K562 (cell line): Measurements from ENCODE around the gene MSANTD1. TPM values are rescaled to one million over a fixed set of nuclear protein-coding genes. Genes with fewer than 3 reads are reported as not detected.
A peak's percentile ranks its signal among the peaks of the same experiment; 100 is the strongest.

ENCODE experiments used
- ATAC-seq: fragments of 200-7000 bp; cut with Tn5 transposase; 3 replicates; pipeline ENCODE4 v1.9.1; 2020; ENCODE audit warnings: moderate library complexity
- BruUV-seq: library from RNA; stranded (reverse); fragments of 400-500 nt; replicated peaks from 2 replicates; lab custom pipeline; 2021; lab: Mats Ljungman, UMichigan
- CTCF ChIA-PET: fragments of 300-600 bp; formaldehyde crosslinking; extraction: SDS; loops from one replicate; lab custom pipeline; 2021; ENCODE audit warnings: low intra/inter-chr PET ratio; lab: Yijun Ruan, JAX
- POLR2A ChIA-PET: fragments of 300-600, 350-650 bp; sonication (Branson Sonifier 250); formaldehyde crosslinking; extraction: SDS; loops from one replicate; lab custom pipeline; 2021; ENCODE audit warnings: antibody characterized with exemption, inconsistent platforms; lab: Yijun Ruan, JAX
- DNase-seq, 4 experiments: peaks; one replicate each; pipeline versions ENCODE4 v3.0.0 to v3.0.0-alpha.2; 2011 to 2018; ENCODE audit warnings: low spot score in 3 of 4, mixed read lengths in 3 of 4; ENCODE audit errors: extremely low read depth in 1 of 4
- FAIRE-seq: peaks from 2 replicates; lab custom pipeline; 2011; peaks lifted over from hg19 to GRCh38; lab: Jason Lieb, UNC
- H2AFZ ChIP-seq: 2 replicates; pipeline ENCODE4 v1.6.0; 2011; ENCODE audit warnings: low read depth, low read length, control low read depth, inconsistent platforms
- H3K27ac ChIP-seq: fragments of 200-600 bp; 3 replicates; pipeline ENCODE4 v1.8.0; 2011; ENCODE audit warnings: low read depth, mild to moderate bottlenecking, control low read depth, inconsistent platforms, low read length, moderate library complexity, mixed read lengths; ENCODE audit errors: extremely low read depth
- H3K27me3 ChIP-seq, 2 experiments: fragments of 300-600 bp in 1 of 2; 2 replicates in 1 of 2; 3 replicates in 1 of 2; pipeline versions ENCODE4 v1.6.0 to v1.8.0; 2011; ENCODE audit warnings: inconsistent platforms in 2 of 2, low read length in 2 of 2, mild to moderate bottlenecking in 1 of 2, mixed read lengths in 1 of 2, moderate library complexity in 1 of 2; ENCODE audit not compliant: control insufficient read depth in 2 of 2, insufficient read depth in 2 of 2
- H3K36me3 ChIP-seq: fragments of 300-600 bp; 3 replicates; pipeline ENCODE4 v1.8.0; 2011; ENCODE audit warnings: mild to moderate bottlenecking, low read length, inconsistent platforms; ENCODE audit not compliant: control insufficient read depth, insufficient read depth
- H3K4me1 ChIP-seq, 2 experiments: fragments of 200-600 bp in 1 of 2; replicated peaks in 1 of 2; 2 replicates in 1 of 2; 3 replicates in 1 of 2; pipeline versions ENCODE4 v1.5.1 to v1.8.0; 2011; ENCODE audit warnings: inconsistent platforms in 2 of 2, low read length in 2 of 2, mild to moderate bottlenecking in 1 of 2, mixed read lengths in 1 of 2, moderate library complexity in 1 of 2; ENCODE audit not compliant: control insufficient read depth in 2 of 2, insufficient read depth in 2 of 2
- H3K4me2 ChIP-seq: 2 replicates; pipeline ENCODE4 v1.6.1; 2011; ENCODE audit warnings: low read length, control low read depth, inconsistent platforms, mixed read lengths; ENCODE audit not compliant: insufficient read depth
- H3K4me3 ChIP-seq: fragments of 200-600 bp; sonication (generic), shearing (Covaris generic); 2 replicates; pipeline ENCODE4 v1.5.1; 2016; ENCODE audit warnings: control low read depth, inconsistent platforms
- H3K79me2 ChIP-seq: fragments of 200-600 bp; 3 replicates; pipeline ENCODE4 v1.8.0; 2011; ENCODE audit warnings: low read length, inconsistent platforms; ENCODE audit not compliant: control insufficient read depth, insufficient read depth
- H3K9ac ChIP-seq, 2 experiments: 2 replicates each; pipeline versions ENCODE4 v1.6.0 to v1.6.1; 2011; ENCODE audit warnings: low read depth in 2 of 2, low read length in 2 of 2, control low read depth in 1 of 2, inconsistent platforms in 1 of 2, mild to moderate bottlenecking in 1 of 2, mixed read lengths in 1 of 2; ENCODE audit not compliant: insufficient read depth in 1 of 2
- H3K9me1 ChIP-seq: one replicate; pipeline ENCODE4 v1.6.0; 2011; ENCODE audit warnings: inconsistent platforms, mild to moderate bottlenecking, low read length, moderate library complexity; ENCODE audit not compliant: control insufficient read depth, insufficient read depth
- H3K9me3 ChIP-seq: replicated peaks from 2 replicates; pipeline ENCODE4 v1.5.1; 2011; ENCODE audit warnings: low read depth, low read length, inconsistent platforms; ENCODE audit not compliant: control insufficient read depth, insufficient read depth
- H4K20me1 ChIP-seq: replicated peaks from 2 replicates; pipeline ENCODE4 v1.6.1; 2011; ENCODE audit warnings: low read length, inconsistent platforms, mixed read lengths; ENCODE audit not compliant: control insufficient read depth, insufficient read depth
- CREB3L1 ChIP-seq: fragments of 450-650 bp; IDR thresholded peaks from 2 replicates; pipeline ENCODE4 v1.6.1; 2014; ENCODE audit warnings: low read depth, mild to moderate bottlenecking, moderate library complexity, borderline replicate concordance
- DIDO1 ChIP-seq: fragments of 450-650 bp; IDR thresholded peaks from 2 replicates; pipeline ENCODE4 v1.6.1; 2016; ENCODE audit warnings: low read depth, missing biosample characterization, missing genetic modification characterization
- DLX4 ChIP-seq: fragments of 250-450 bp; sonication (Bioruptor Pico); IDR thresholded peaks from 2 replicates; pipeline ENCODE4 v1.6.1; 2021; ENCODE audit warnings: mild to moderate bottlenecking
- E2F6 ChIP-seq, 2 experiments: IDR thresholded peaks; 2 replicates each; pipeline ENCODE4 v1.6.1; 2011; ENCODE audit warnings: borderline replicate concordance in 1 of 2, control low read depth in 1 of 2, low read depth in 1 of 2, low read length in 1 of 2, mild to moderate bottlenecking in 1 of 2, mixed read lengths in 1 of 2, moderate library complexity in 1 of 2; ENCODE audit not compliant: insufficient read depth in 1 of 2, insufficient read length in 1 of 2, poor library complexity in 1 of 2, severe bottlenecking in 1 of 2; ENCODE audit errors: extremely low read depth in 1 of 2
- FOS ChIP-seq: IDR thresholded peaks from 3 replicates; pipeline ENCODE4 v1.6.1; 2011; ENCODE audit not compliant: insufficient read length; ENCODE audit errors: extremely low read depth
- HDAC3 ChIP-seq: fragments of 450-650 bp; IDR thresholded peaks from 2 replicates; pipeline ENCODE4 v1.6.1; 2018; ENCODE audit warnings: borderline replicate concordance, mild to moderate bottlenecking, moderate library complexity; ENCODE audit not compliant: partially characterized antibody
- JUN ChIP-seq, 2 experiments: sonication (generic) in 1 of 2; formaldehyde crosslinking in 1 of 2; IDR thresholded peaks; 2 replicates each; pipeline versions ENCODE4 v1.6.1 to v1.8.0; 2012 to 2022; ENCODE audit warnings: borderline replicate concordance in 2 of 2, mild to moderate bottlenecking in 2 of 2, improper control_type of control experiment in 1 of 2, low read depth in 1 of 2, low read length in 1 of 2, missing genetic modification reagents in 1 of 2
- MNT ChIP-seq, 2 experiments: fragments of 450-650 bp; conservative IDR thresholded peaks; 2 replicates each; pipeline ENCODE4 v1.6.1; 2017; ENCODE audit warnings: mild to moderate bottlenecking in 2 of 2, moderate library complexity in 2 of 2
- NFYB ChIP-seq: IDR thresholded peaks from 2 replicates; pipeline ENCODE4 v1.6.1; 2011; ENCODE audit warnings: mild to moderate bottlenecking, moderate library complexity; ENCODE audit not compliant: insufficient read length; ENCODE audit errors: extremely low read depth
- NR3C1 ChIP-seq: sonication (generic); formaldehyde crosslinking; IDR thresholded peaks from 2 replicates; pipeline ENCODE4 v1.8.1; 2022; ENCODE audit warnings: missing genetic modification reagents
- SPI1 ChIP-seq: IDR thresholded peaks from 2 replicates; pipeline ENCODE4 v1.6.1; 2011; ENCODE audit warnings: low read depth, low read length, control low read depth, borderline replicate concordance
- TARDBP ChIP-seq: fragments of 450-650 bp; IDR thresholded peaks from 2 replicates; pipeline ENCODE4 v1.6.1; 2016
- ZFP36 ChIP-seq: fragments of 150-350 bp; IDR thresholded peaks from 2 replicates; pipeline ENCODE4 v1.6.1; 2018; ENCODE audit warnings: low read length, low read depth; ENCODE audit not compliant: partially characterized antibody
- ZNF395 ChIP-seq: fragments of 200-800 bp; sonication (Bioruptor generic); IDR thresholded peaks from 2 replicates; pipeline ENCODE4 v1.6.1; 2017; ENCODE audit warnings: missing genetic modification characterization, missing compliant biosample characterization
- WGBS: fragments of 100-300 bp; shearing (Covaris generic); methylation state at CpG from one replicate; pipeline ENCODE4 v1.1.6; 2016; ENCODE audit warnings: low coverage, mixed read lengths; ENCODE audit not compliant: insufficient coverage; ENCODE audit errors: missing lambda C conversion rate; 5-methylcytosine and 5-hydroxymethylcytosine counted together
- in situ Hi-C: fragments of 300-500 bp; cut with MboI; formaldehyde crosslinking; loops from 4 replicates; pipeline ENCODE4 v1.15.0; 2018; ENCODE audit warnings: inconsistent platforms, mixed read lengths
- intact Hi-C: fragments of 100-400 bp; cut with micrococcal nuclease; formaldehyde crosslinking; loops from 2 replicates; pipeline ENCODE4 v1.14.2; 2022
- polyA plus RNA-seq, 8 experiments: library from polyadenylated mRNA; depleted of rRNA in 4 of 8; stranded (reverse) in 5 of 8; unstranded in 3 of 8; fragments of >200 nt; fragmentation: Nextera tagmentation in 2 of 8; fragmentation: Illumina TruSeq in 1 of 8; extraction: Ambion mirVana in 2 of 8; extraction: Trizol in 1 of 8; gene quantifications; 2 replicates each; pipeline versions ENCODE4 v1.2.1 to v1.2.3, GENCODE V29; 2011 to 2014; ENCODE audit warnings: inconsistent platforms in 1 of 8, missing spikeins in 1 of 8
- total RNA-seq, 7 experiments: library from RNA; depleted of rRNA in 6 of 7; stranded (reverse); fragments of >200 nt in 6 of 7; fragmentation: Illumina TruSeq in 2 of 7; extraction: Trizol in 2 of 7; gene quantifications; 2 replicates each; pipeline versions ENCODE4 v1.2.1 to v1.2.3, GENCODE V29; 2011 to 2021; ENCODE audit warnings: low replicate concordance in 1 of 7

The MSANTD1 gene
- total and polyA plus RNA-seq, 9 of the 15 experiments (the other 6 are each of a cell fraction or from before 2014, with no cell fraction given): 0.04 to 0.09 (median 0.07) TPM; not detected in 6

- H3K27ac ChIP-seq: no peak overlapping the region
- ATAC-seq: no peak
- ChIA-PET POLR2A (interaction anchor here (0.6 to 1.5 kb wide), 4 partner anchors 15 to 198 kb away, joined by 3 to 5 read pairs (median 4); partner anchors contain the start of gene HGFAC), CTCF (no interaction called here)
- H3K27me3 ChIP-seq: peaks cover 0 to 5% of the 10 kb centered on the region in 2 experiments; a peak in 1 of 5 replicates
- peaks cover 22 to 71% of the 10 kb centered on the region in 2 experiments; a peak in 4 of 5 replicates for H3K4me1 ChIP-seq
- no peaks in the 10 kb centered on the region for H3K9me1 ChIP-seq
- DNase-seq: no peak
- peaks cover 4% of the 10 kb centered on the region for H4K20me1 ChIP-seq
- FAIRE-seq: no peak
- H2AFZ ChIP-seq: no peak overlapping the region
- in situ Hi-C loops (no loop called here), intact Hi-C loops (loop anchor here (5.0 kb wide), 1 partner anchor 198 kb away; the partner anchor contains the start of gene HGFAC)
- peaks cover 5% of the 10 kb centered on the region; the same call in 1 of the 3 replicates for H3K36me3 ChIP-seq
- no peaks in the 10 kb centered on the region for H3K9me3 ChIP-seq
- peak overlapping the region in 1 of 2 experiments; percentile 13; a peak in 1 of 4 replicates for H3K9ac ChIP-seq
- no TSS peak for BruUV-seq
- H3K79me2 ChIP-seq: no peaks in the 10 kb centered on the region
- 20% methylated on average over 1 of the region's 1 CpG for WGBS
- no peak overlapping the region for H3K4me2 ChIP-seq
- H3K4me3 ChIP-seq: no peak overlapping the region
- TF ChIP-seq DLX4 (CRISPR knock-in tag): no peak
- no peak for TF ChIP-seq DIDO1 (tag)
- TF ChIP-seq NFYB: no peak
- TF ChIP-seq TARDBP: no peak
- TF ChIP-seq ZNF395 (CRISPR knock-in tag): no peak
- no peak for TF ChIP-seq ZFP36
- no peak for TF ChIP-seq JUN (IDR thresholded peaks at IDR 0.05; ENCODE audit: borderline replicate concordance, low read depth, low read length)
- TF ChIP-seq JUN (CRISPR knock-in tag; IDR thresholded peaks at IDR 0.05; ENCODE audit: borderline replicate concordance): no peak
- TF ChIP-seq SPI1: no peak
- TF ChIP-seq NR3C1 (CRISPR knock-in tag): no peak
- TF ChIP-seq CREB3L1: no peak
- no peak for TF ChIP-seq MNT (conservative IDR thresholded peaks at IDR 0.05)
- TF ChIP-seq E2F6 (IDR thresholded peaks at IDR 0.05; ENCODE audit: borderline replicate concordance in 1 of 2, extremely low read depth in 1 of 2, insufficient read depth in 1 of 2, insufficient read length in 1 of 2, low read depth in 1 of 2, low read length in 1 of 2, poor library complexity in 1 of 2, severe bottlenecking in 1 of 2): no peak
- TF ChIP-seq HDAC3: no peak
- TF ChIP-seq FOS: no peak
Measured at GRCh38 chr4:3244002-3244401, 5.0 kb upstream of the MSANTD1 start.
